PFSK-1 (cell line): ENCODE data around the gene BAZ1B.

ENCODE experiments used
- POLR2AphosphoS5 ChIP-seq: IDR thresholded peaks from 2 replicates; pipeline ENCODE4 v1.6.1; 2012; ENCODE audit warnings: low read depth, mild to moderate bottlenecking, control low read depth, low read length, moderate library complexity
- REST ChIP-seq, 2 experiments: IDR thresholded peaks; 2 replicates each; pipeline versions ENCODE4 v1.6.1 to v1.8.0; 2011 to 2012; ENCODE audit warnings: low read depth in 2 of 2, low read length in 2 of 2, control low read depth in 1 of 2, inconsistent platforms in 1 of 2, mild to moderate bottlenecking in 1 of 2, moderate library complexity in 1 of 2; ENCODE audit not compliant: insufficient read depth in 1 of 2

- TF ChIP-seq REST (IDR thresholded peaks at IDR 0.05; ENCODE audit: insufficient read depth in 1 of 2, low read depth in 2 of 2, low read length in 2 of 2) (no peak), POLR2AphosphoS5 (0 out of 2 replicates have a peak, but pooled peaks have one; percentile 23)
Observed at GRCh38 chr7:73569042-73569608, 47.0 kb upstream of the BAZ1B start.
